ENCODE data around the gene CRADD.

- TF ChIP-seq CTCF (IDR thresholded peaks at IDR 0.05; ENCODE audit: borderline replicate concordance, extremely low read depth, low read length, poor library complexity, severe bottlenecking) (no peak), EZH2 (IDR thresholded peaks at IDR 0.05; ENCODE audit: borderline replicate concordance, low read depth, low read length, severe bottlenecking) (no peak)
Measured at GRCh38 chr12:93759512-93760081, 82.4 kb downstream of the CRADD start.

Measured in DND-41 (cell line).